Measurements from ENCODE around the gene GLS2. TPM values are rescaled to one million over a fixed set of nuclear protein-coding genes. Genes with fewer than 3 reads are reported as not detected.

GLS2 gene
- total and polyA plus RNA-seq, 4 donors = 28.0 to 53.8 (median 47.9) TPM

- peak overlapping the region; percentile 30 to 52 for H3K9ac ChIP-seq (ENCODE audit: low read depth in 1 of 2, low read length in 2 of 2)
- peak; percentile 50 for DNase-seq (ENCODE audit: low spot score)
- peak overlapping the region; percentile 78 to 81 for H3K27ac ChIP-seq (ENCODE audit: low read depth in 1 of 2, low read length in 2 of 2)
- H3K4me3 ChIP-seq (ENCODE audit: low read depth in 1 of 3, low read length in 3 of 3) = peak overlapping the region; percentile 54 to 60 (median 55)
- peaks cover 0 to 1% (median 0%) of the 10 kb centered on the region in 4 donors for H3K36me3 ChIP-seq (ENCODE audit: control insufficient read depth in 4 of 4, insufficient read depth in 3 of 4, low read depth in 1 of 4, low read length in 3 of 4)
- no peaks in the 10 kb centered on the region for H3K27me3 ChIP-seq (ENCODE audit: control insufficient read depth in 4 of 4, insufficient read depth in 4 of 4, low read length in 3 of 4)
- peaks cover 0 to 44% (median 27%) of the 10 kb centered on the region in 4 donors for H3K4me1 ChIP-seq (ENCODE audit: control insufficient read depth in 4 of 4, insufficient read depth in 4 of 4, low read length in 3 of 4)
- no peaks in the 10 kb centered on the region for H3K9me3 ChIP-seq (ENCODE audit: control insufficient read depth in 4 of 4, low read length in 3 of 4)
- TF ChIP-seq MAX (IDR thresholded peaks at IDR 0.05) (peak; percentile 64), ZBTB33 (IDR thresholded peaks at IDR 0.05) (no peak), JUND (IDR thresholded peaks at IDR 0.05) (no peak), HNF4G (IDR thresholded peaks at IDR 0.05) (no peak), RXRA (IDR thresholded peaks at IDR 0.05) (peak in 1 of 2 donors; percentile 38), REST (IDR thresholded peaks at IDR 0.05) (peak; percentile 24), EGR1 (IDR thresholded peaks at IDR 0.05; ENCODE audit: low read depth in 2 of 2) (peak; percentile 81 to 93)
- 4% methylated on average over 44 of the region's 44 CpGs for WGBS
Observed at GRCh38 chr12:56487448-56488040, 417 bp downstream of the GLS2 start.

- no peak overlapping the region for H3K9ac ChIP-seq (ENCODE audit: low read depth in 1 of 2, low read length in 2 of 2)
- H3K4me1 ChIP-seq (ENCODE audit: control insufficient read depth in 4 of 4, insufficient read depth in 4 of 4, low read length in 3 of 4) = peaks cover 0 to 47% (median 28%) of the 10 kb centered on the region in 4 donors
- WGBS = 65% methylated on average over 12 of the region's 12 CpGs
- peak overlapping the region; percentile 78 to 81 for H3K27ac ChIP-seq (ENCODE audit: low read depth in 1 of 2, low read length in 2 of 2)
- H3K27me3 ChIP-seq (ENCODE audit: control insufficient read depth in 4 of 4, insufficient read depth in 4 of 4, low read length in 3 of 4) = no peaks in the 10 kb centered on the region
- TF ChIP-seq JUND (IDR thresholded peaks at IDR 0.05) (no peak), MAX (IDR thresholded peaks at IDR 0.05) (no peak), CTCF (IDR thresholded peaks at IDR 0.05; ENCODE audit: low read depth, low read length, missing input control) (no peak), GABPA (IDR thresholded peaks at IDR 0.05 in 1 of 2, conservative IDR thresholded peaks at IDR 0.05 in 1 of 2) (no peak), HNF4A (conservative IDR thresholded peaks at IDR 0.05) (no peak), FOXA2 (IDR thresholded peaks at IDR 0.05) (no peak), ZBTB33 (IDR thresholded peaks at IDR 0.05) (no peak), RAD21 (IDR thresholded peaks at IDR 0.05) (no peak), YY1 (IDR thresholded peaks at IDR 0.05) (no peak), RXRA (IDR thresholded peaks at IDR 0.05) (no peak), HNF4G (IDR thresholded peaks at IDR 0.05) (no peak), ATF3 (IDR thresholded peaks at IDR 0.05) (no peak), TAF1 (conservative IDR thresholded peaks at IDR 0.05) (no peak)
- H3K4me3 ChIP-seq (ENCODE audit: low read depth in 1 of 3, low read length in 3 of 3) = peak overlapping the region; percentile 54 to 60 (median 55)
- H3K9me3 ChIP-seq (ENCODE audit: control insufficient read depth in 4 of 4, low read length in 3 of 4) = no peaks in the 10 kb centered on the region
- H3K36me3 ChIP-seq (ENCODE audit: control insufficient read depth in 4 of 4, insufficient read depth in 3 of 4, low read depth in 1 of 4, low read length in 3 of 4) = peaks cover 0 to 1% (median 0%) of the 10 kb centered on the region in 4 donors
- DNase-seq (ENCODE audit: low spot score) = no peak
Observed at GRCh38 chr12:56486694-56487093, 1.3 kb downstream of the GLS2 start.

Measured in liver (tissue), 9 donors.